Retinal pigment epithelial cell (primary cell): ENCODE measurements around the gene CCDC97.
A peak's percentile ranks its signal among the peaks of the same experiment; 100 is the strongest.

Experiments
- DNase-seq: peaks from one replicate; pipeline ENCODE4 v3.0.0-alpha.2; 2010; ENCODE audit warnings: low read depth
- H3K4me3 ChIP-seq: 2 replicates; pipeline ENCODE4 v1.5.1; 2011; ENCODE audit warnings: mild to moderate bottlenecking, low read length, control low read depth, moderate library complexity
- CTCF ChIP-seq: conservative IDR thresholded peaks from 2 replicates; pipeline ENCODE4 v1.5.1; 2011; ENCODE audit warnings: low read depth, low read length, control low read depth, inconsistent platforms

The CCDC97 gene

GRCh38 chr19:41357746-41358145 lies 47.8 kb downstream of the CCDC97 start:
- no peak for DNase-seq
- H3K4me3 ChIP-seq: no peak overlapping the region
- TF ChIP-seq CTCF: no peak

- H3K4me3 ChIP-seq: no peak overlapping the region
- TF ChIP-seq CTCF: no peak
- no peak for DNase-seq
Observed at GRCh38 chr19:41359741-41360140, 49.8 kb downstream of the CCDC97 start.

GRCh38 chr19:41362143-41362847 lies 52.3 kb downstream of the CCDC97 start:
- TF ChIP-seq CTCF: no peak
- DNase-seq: no peak
- H3K4me3 ChIP-seq: no peak overlapping the region

GRCh38 chr19:41363371-41363752 lies 53.4 kb downstream of the CCDC97 start:
- DNase-seq: no peak
- H3K4me3 ChIP-seq: peak overlapping the region; percentile 95
- TF ChIP-seq CTCF: no peak

GRCh38 chr19:41363753-41364523 lies 54.0 kb downstream of the CCDC97 start, which contains the start of gene B9D2:
Gene B9D2, minus strand, starts transcription at chr19:41364149. Its CDS starts 630 bp downstream, at chr19:41363519.
- peak within 1 kb of the TSS; percentile 95 for H3K4me3 ChIP-seq
- TF ChIP-seq CTCF: no peak
- peak; percentile 90 for DNase-seq

GRCh38 chr19:41364524-41365391 lies 54.8 kb downstream of the CCDC97 start:
- no peak for DNase-seq
- no peak for TF ChIP-seq CTCF
- peak overlapping the region; percentile 95 for H3K4me3 ChIP-seq
